HG03108 (cell line): Measurements from ENCODE around the gene IL22RA1.

ENCODE experiments used
- ATAC-seq: cut with Tn5 transposase; IDR thresholded peaks from one replicate; pipeline ENCODE4 v1.9.1; 2021; ENCODE audit warnings: moderate library complexity; ENCODE audit not compliant: unreplicated experiment

The IL22RA1 gene

GRCh38 chr1:24142546-24143534 lies at the start of gene IL22RA1:
Gene IL22RA1 (minus strand): TSS chr1:24143140. CDS start chr1:24143082, 58 bp downstream.
- no peak for ATAC-seq

GRCh38 chr1:24191860-24192259 lies 48.9 kb upstream of the IL22RA1 start:
- ATAC-seq, result no peak

GRCh38 chr1:24190983-24191461 lies 48.1 kb upstream of the IL22RA1 start:
- peak; percentile 57 for ATAC-seq

- no peak for ATAC-seq
Measured at GRCh38 chr1:24189528-24189927, 46.6 kb upstream of the IL22RA1 start.

GRCh38 chr1:24186993-24187790 lies 44.3 kb upstream of the IL22RA1 start, which contains the start of gene IFNLR1:
Gene IFNLR1 (minus strand): TSS chr1:24187289. CDS start chr1:24187248, 41 bp downstream.
- ATAC-seq, result no peak

GRCh38 chr1:24186711-24186992 lies 43.7 kb upstream of the IL22RA1 start:
- ATAC-seq, result no peak

GRCh38 chr1:24186031-24186710 lies 43.2 kb upstream of the IL22RA1 start:
- ATAC-seq, result no peak

GRCh38 chr1:24185076-24185475 lies 42.1 kb upstream of the IL22RA1 start:
- no peak for ATAC-seq

- no peak for ATAC-seq
Measured at GRCh38 chr1:24182061-24182460, 39.1 kb upstream of the IL22RA1 start.

- no peak for ATAC-seq
Measured at GRCh38 chr1:24181619-24182018, 38.7 kb upstream of the IL22RA1 start.

- no peak for ATAC-seq
Measured at GRCh38 chr1:24180676-24181075, 37.7 kb upstream of the IL22RA1 start.

- no peak for ATAC-seq
Measured at GRCh38 chr1:24179251-24179840, 36.4 kb upstream of the IL22RA1 start.

GRCh38 chr1:24178407-24178806 lies 35.5 kb upstream of the IL22RA1 start:
- no peak for ATAC-seq

GRCh38 chr1:24177161-24177560 lies 34.2 kb upstream of the IL22RA1 start:
- ATAC-seq, result no peak

- no peak for ATAC-seq
Measured at GRCh38 chr1:24175033-24175755, 32.3 kb upstream of the IL22RA1 start.

GRCh38 chr1:24173638-24174575 lies 31.0 kb upstream of the IL22RA1 start:
- ATAC-seq, result no peak

GRCh38 chr1:24172598-24172997 lies 29.7 kb upstream of the IL22RA1 start:
- ATAC-seq, result no peak

GRCh38 chr1:24169286-24169685 lies 26.3 kb upstream of the IL22RA1 start:
- no peak for ATAC-seq

- no peak for ATAC-seq
Measured at GRCh38 chr1:24168245-24168644, 25.3 kb upstream of the IL22RA1 start.
